ENCODE measurements around the gene OR8K1. TPM values are rescaled to one million over a fixed set of nuclear protein-coding genes. Genes with fewer than 3 reads are reported as not detected.

OR8K1 gene
- not detected in 5 replicates for total RNA-seq (2022; extraction: Qiagen RNA extraction)

DNA sequence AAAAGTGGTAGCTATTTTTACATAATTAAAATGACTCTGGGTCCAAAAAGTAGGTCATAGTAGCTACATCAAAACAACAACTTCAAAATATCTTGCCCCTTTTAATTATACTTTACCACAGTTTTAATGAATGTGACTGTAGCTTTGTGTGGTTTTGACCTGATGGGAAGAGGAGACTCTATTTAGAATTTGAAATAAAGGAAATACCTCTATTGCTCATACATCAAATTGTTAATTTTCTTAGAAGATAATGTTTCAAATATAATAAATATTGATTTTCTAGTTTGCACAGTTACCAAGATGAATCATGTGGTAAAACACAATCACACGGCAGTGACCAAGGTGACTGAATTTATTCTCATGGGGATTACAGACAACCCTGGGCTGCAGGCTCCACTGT, at the start of gene OR8K1:
Gene OR8K1 (plus strand): TSS at position 301 of the 400 bp plus-strand sequence. CDS start 0 bp downstream, at position 301.

DNA sequence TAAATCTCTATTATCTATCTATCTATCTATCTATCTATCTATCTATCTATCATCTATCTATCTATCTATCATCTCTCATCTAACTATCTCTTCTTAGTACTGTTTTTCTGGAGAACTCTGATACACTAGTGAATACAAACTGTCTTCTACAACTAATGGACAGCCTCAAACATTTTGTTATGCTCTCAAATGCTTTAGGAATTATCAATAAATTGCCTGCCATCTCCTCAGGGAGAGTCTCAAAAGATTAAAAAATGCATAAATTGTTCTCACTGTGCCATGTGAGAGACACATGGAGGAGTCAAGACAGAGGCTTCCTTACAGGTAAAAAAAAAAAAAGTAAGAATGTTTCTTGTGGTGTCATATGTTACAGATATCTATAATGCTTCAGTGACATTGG, 31.0 kb upstream of the OR8K1 start, which contains the start of gene OR8K3:
Gene OR8K3 (plus strand): TSS at position 301 of the 400 bp plus-strand sequence. CDS start 3,163 bp downstream, outside the sequence.

DNA sequence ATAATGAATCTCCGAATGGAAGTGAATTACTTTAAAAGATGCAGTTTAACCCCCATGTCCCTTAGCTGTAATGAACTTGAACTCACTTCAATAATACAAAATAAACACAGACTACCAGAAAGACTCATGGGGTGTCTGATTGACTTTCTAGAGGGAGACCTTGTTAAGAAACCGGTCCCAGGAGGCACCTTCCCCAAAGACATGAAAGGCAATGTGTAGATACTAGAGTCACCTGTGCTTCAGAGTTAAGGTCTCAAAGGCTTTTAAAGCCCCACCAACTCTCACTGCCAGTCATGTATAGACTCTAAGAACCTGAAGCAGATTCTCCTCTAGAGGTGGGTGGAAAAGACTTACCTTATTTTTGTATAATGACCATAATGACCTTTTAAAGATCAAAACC, 8.2 kb downstream of the OR8K1 start, which contains the start of gene OR8J1:
Gene OR8J1 (plus strand): TSS at position 301 of the 400 bp plus-strand sequence. CDS start 5,956 bp downstream, outside the sequence.

DNA sequence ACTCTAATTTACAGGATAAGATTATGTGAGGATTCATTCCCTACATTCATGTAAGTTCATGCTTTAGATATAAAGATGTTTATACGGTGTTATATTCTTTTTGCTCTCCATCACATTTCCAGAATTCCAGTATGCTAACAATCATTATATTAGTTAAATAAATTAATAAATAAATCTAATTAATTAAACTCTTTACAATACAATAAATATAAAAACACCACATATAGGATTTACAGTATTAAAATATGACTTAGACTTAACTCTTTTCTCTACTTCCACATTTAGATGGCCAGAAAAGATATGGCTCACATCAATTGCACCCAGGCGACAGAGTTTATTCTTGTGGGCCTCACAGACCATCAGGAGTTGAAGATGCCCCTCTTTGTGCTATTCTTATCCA, 29.5 kb downstream of the OR8K1 start, which contains the start of gene OR8U1:
Gene OR8U1 (plus strand): TSS at position 301 of the 400 bp plus-strand sequence. CDS start 0 bp downstream, at position 301.

Other genes with a start within 250 kb of the OR8K1 start
- gene OR8H2, start 242.4 kb upstream of the OR8K1 start, total RNA-seq (2022; extraction: Qiagen RNA extraction) = not detected in 5 replicates
- not detected in 5 replicates for gene OR8H3, start 223.7 kb upstream of the OR8K1 start, total RNA-seq (2022; extraction: Qiagen RNA extraction)
- not detected in 5 replicates for gene OR8J3, start 205.8 kb upstream of the OR8K1 start, total RNA-seq (2022; extraction: Qiagen RNA extraction)
- not detected in 5 replicates for gene OR8K5, start 185.7 kb upstream of the OR8K1 start, total RNA-seq (2022; extraction: Qiagen RNA extraction)
- not detected in 5 replicates for gene OR5J2, start 169.4 kb upstream of the OR8K1 start, total RNA-seq (2022; extraction: Qiagen RNA extraction)
- not detected in 5 replicates for gene OR5T2, start 111.8 kb upstream of the OR8K1 start, total RNA-seq (2022; extraction: Qiagen RNA extraction)
- gene OR5T3, start 93.8 kb upstream of the OR8K1 start, total RNA-seq (2022; extraction: Qiagen RNA extraction) = not detected in 5 replicates
- not detected in 5 replicates for gene OR5T1, start 71.9 kb upstream of the OR8K1 start, total RNA-seq (2022; extraction: Qiagen RNA extraction)
- gene OR8H1, start 53.8 kb upstream of the OR8K1 start, total RNA-seq (2022; extraction: Qiagen RNA extraction) = not detected in 5 replicates
- not detected in 5 replicates for gene OR8K3, start 30.9 kb upstream of the OR8K1 start, total RNA-seq (2022; extraction: Qiagen RNA extraction)
- gene OR8J1, start 8.3 kb downstream of the OR8K1 start, total RNA-seq (2022; extraction: Qiagen RNA extraction) = not detected in 5 replicates
- gene OR8U1, start 29.6 kb downstream of the OR8K1 start, total RNA-seq (2022; extraction: Qiagen RNA extraction) = not detected in 5 replicates
- gene OR5AL1, start 66.7 kb downstream of the OR8K1 start, total RNA-seq (2022; extraction: Qiagen RNA extraction) = not detected in 5 replicates
- gene OR5M3, start 127.3 kb downstream of the OR8K1 start, total RNA-seq (2022; extraction: Qiagen RNA extraction) = not detected in 5 replicates
- not detected in 5 replicates for gene OR5M8, start 145.3 kb downstream of the OR8K1 start, total RNA-seq (2022; extraction: Qiagen RNA extraction)
- not detected in 5 replicates for gene OR5M11, start 197.2 kb downstream of the OR8K1 start, total RNA-seq (2022; extraction: Qiagen RNA extraction)
- gene OR5M10, start 231.7 kb downstream of the OR8K1 start, total RNA-seq (2022; extraction: Qiagen RNA extraction) = not detected in 5 replicates

Data from A549 treated with Hydrocortisone at 1 μM for 4 hours (cell line).